Endothelial cell of umbilical vein (primary cell): ENCODE data around the gene MYH15. TPM values are rescaled to one million over a fixed set of nuclear protein-coding genes. Genes with fewer than 3 reads are reported as not detected.

ENCODE experiments used
- BruUV-seq: library from RNA; stranded (reverse); fragments of 400-500 nt; replicated peaks from 2 replicates; lab custom pipeline; 2021; lab: Mats Ljungman, UMichigan
- CTCF ChIA-PET: fragments of 300-600, 350-600 bp; sonication (Branson Sonifier 250); formaldehyde crosslinking; loops from one replicate; lab custom pipeline; 2021; ENCODE audit warnings: antibody characterized with exemption, inconsistent platforms; lab: Charles Lee
- POLR2A ChIA-PET: fragments of 300-600, 350-600 bp; sonication (Branson Sonifier 250); formaldehyde crosslinking; loops from one replicate; lab custom pipeline; 2021; ENCODE audit warnings: antibody characterized with exemption, inconsistent platforms; lab: Charles Lee
- DNase-seq: peaks from one replicate; pipeline ENCODE4 v3.0.0-alpha.2; 2011; ENCODE audit warnings: low read depth, low spot score
- FAIRE-seq: peaks from 2 replicates; lab custom pipeline; 2011; peaks lifted over from hg19 to GRCh38; lab: Jason Lieb, UNC
- H2AFZ ChIP-seq: 2 replicates; pipeline ENCODE4 v1.6.0; 2012; ENCODE audit warnings: low read depth, low read length, control low read depth, inconsistent platforms
- H3K27ac ChIP-seq: 2 replicates; pipeline ENCODE4 v1.5.1; 2011; ENCODE audit warnings: low read depth, mild to moderate bottlenecking, control low read depth, low read length, moderate library complexity; ENCODE audit not compliant: insufficient read depth
- H3K27me3 ChIP-seq, 2 experiments: 2 replicates each; pipeline versions ENCODE4 v1.6.0 to v1.6.1; 2011; ENCODE audit warnings: low read length in 2 of 2, mixed read lengths in 1 of 2; ENCODE audit not compliant: control insufficient read depth in 2 of 2, insufficient read depth in 2 of 2
- H3K36me3 ChIP-seq, 2 experiments: 2 replicates in 1 of 2; 3 replicates in 1 of 2; pipeline ENCODE4 v1.5.1; 2011; ENCODE audit warnings: low read length in 2 of 2, mild to moderate bottlenecking in 1 of 2, moderate library complexity in 1 of 2; ENCODE audit not compliant: control insufficient read depth in 2 of 2, insufficient read depth in 2 of 2; ENCODE audit errors: extremely low read depth in 1 of 2
- H3K4me1 ChIP-seq: 3 replicates; pipeline ENCODE4 v1.5.1; 2011; ENCODE audit warnings: mild to moderate bottlenecking, low read length; ENCODE audit not compliant: control insufficient read depth, insufficient read depth; ENCODE audit errors: extremely low read depth
- H3K4me2 ChIP-seq: 2 replicates; pipeline ENCODE4 v1.6.1; 2011; ENCODE audit warnings: low read length, control low read depth, mixed read lengths; ENCODE audit not compliant: insufficient read depth
- H3K4me3 ChIP-seq, 3 experiments: fragments of 200-600 bp in 1 of 3; sonication (generic), shearing (Covaris generic) in 1 of 3; replicated peaks in 1 of 3; 2 replicates each; pipeline ENCODE4 v1.5.1; 2011 to 2016; ENCODE audit warnings: control low read depth in 3 of 3, low read length in 3 of 3, mild to moderate bottlenecking in 2 of 3, inconsistent platforms in 1 of 3, low read depth in 1 of 3, moderate library complexity in 1 of 3; ENCODE audit not compliant: insufficient read depth in 1 of 3
- H3K79me2 ChIP-seq: 2 replicates; pipeline ENCODE4 v1.6.0; 2012; ENCODE audit warnings: low read length, inconsistent platforms; ENCODE audit not compliant: control insufficient read depth, insufficient read depth
- H3K9ac ChIP-seq: replicated peaks from 2 replicates; pipeline ENCODE3; 2011; ENCODE audit warnings: low read length, control low read depth; ENCODE audit not compliant: insufficient read depth; ENCODE audit errors: extremely low read depth
- H3K9me1 ChIP-seq: replicated peaks from 3 replicates; pipeline ENCODE4 v1.6.0; 2011; ENCODE audit warnings: mild to moderate bottlenecking, low read length; ENCODE audit not compliant: control insufficient read depth, insufficient read depth; ENCODE audit errors: extremely low read depth
- H3K9me3 ChIP-seq: replicated peaks from 2 replicates; pipeline ENCODE4 v1.5.1; 2012; ENCODE audit warnings: low read length, inconsistent platforms; ENCODE audit not compliant: control insufficient read depth, insufficient read depth
- H4K20me1 ChIP-seq: replicated peaks from 2 replicates; pipeline ENCODE3; 2011; ENCODE audit warnings: mild to moderate bottlenecking, low read length; ENCODE audit not compliant: control insufficient read depth, insufficient read depth; ENCODE audit errors: extremely low read depth
- CTCF ChIP-seq, 2 donors: IDR thresholded peaks; 1 replicate in 1 of 2; 2 replicates in 1 of 2; pipeline ENCODE4 v1.5.1; 2011; ENCODE audit warnings: low read length in 2 of 2, mild to moderate bottlenecking in 2 of 2, moderate library complexity in 2 of 2, control low read depth in 1 of 2, inconsistent platforms in 1 of 2, low read depth in 1 of 2; ENCODE audit not compliant: insufficient read depth in 1 of 2; ENCODE audit errors: extremely low read depth in 1 of 2
- EZH2 ChIP-seq: IDR thresholded peaks from 2 replicates; pipeline ENCODE4 v1.6.1; 2012; ENCODE audit warnings: borderline replicate concordance, low read depth, mild to moderate bottlenecking, moderate library complexity, low read length, inconsistent platforms; ENCODE audit not compliant: severe bottlenecking
- FOS ChIP-seq: IDR thresholded peaks from 2 replicates; pipeline ENCODE4 v1.6.1; 2011; ENCODE audit warnings: mild to moderate bottlenecking, low read length, moderate library complexity, borderline replicate concordance; ENCODE audit not compliant: insufficient read depth
- GATA2 ChIP-seq: IDR thresholded peaks from 2 replicates; pipeline ENCODE4 v1.7.0; 2011; ENCODE audit warnings: low read depth, mild to moderate bottlenecking, moderate library complexity, mixed read lengths, low read length; ENCODE audit not compliant: insufficient read length, insufficient read depth
- JUN ChIP-seq: IDR thresholded peaks from 2 replicates; pipeline ENCODE4 v1.6.1; 2011; ENCODE audit warnings: borderline replicate concordance, low read depth; ENCODE audit not compliant: insufficient read length, insufficient read depth
- MAX ChIP-seq: IDR thresholded peaks from 2 replicates; pipeline ENCODE4 v1.6.1; 2011; ENCODE audit not compliant: insufficient read depth, insufficient read length
- MYC ChIP-seq: IDR thresholded peaks from one replicate; pipeline ENCODE4 v1.6.1; 2011; ENCODE audit warnings: mild to moderate bottlenecking, low read depth, low read length
- POLR2A ChIP-seq: IDR thresholded peaks from 2 replicates; pipeline ENCODE4 v1.6.1; 2012; ENCODE audit warnings: low read depth, mild to moderate bottlenecking, control low read depth, low read length
- POLR2AphosphoS5 ChIP-seq: IDR thresholded peaks from 2 replicates; pipeline ENCODE4 v1.6.1; 2012; ENCODE audit warnings: low read depth, mild to moderate bottlenecking, control low read depth, low read length, moderate library complexity; ENCODE audit not compliant: insufficient read depth
- dilution Hi-C: fragments of 300-500 bp; cut with MboI; formaldehyde crosslinking; loops from one replicate; pipeline ENCODE4 v1.15.0; 2019; ENCODE audit warnings: low sequenced_read_pairs; ENCODE audit not compliant: extremely low pct_ligation_motif_present
- intact Hi-C: fragments of 100-400 bp; cut with micrococcal nuclease; formaldehyde crosslinking; loops from one replicate; pipeline ENCODE4 v1.10.0; 2022
- polyA plus RNA-seq, 4 experiments: library from polyadenylated mRNA; depleted of rRNA in 3 of 4; stranded (reverse) in 3 of 4; unstranded in 1 of 4; fragments of >200 nt; gene quantifications; 2 replicates each; pipeline versions ENCODE4 v1.2.1 to v1.2.3, GENCODE V29; 2011 to 2012; ENCODE audit warnings: missing spikeins in 1 of 4
- total RNA-seq: library from RNA; stranded (reverse); gene quantifications from 2 replicates; pipeline ENCODE4 v1.2.3, GENCODE V29; 2021

Gene MYH15
- total and polyA plus RNA-seq, 2 donors (not counting 3 experiments of a cell fraction or from before 2014, with no cell fraction given) = 0.27 TPM; not detected in 1

- no peak overlapping the region for H3K27ac ChIP-seq
- no peaks in the 10 kb centered on the region for H3K27me3 ChIP-seq
- no peak overlapping the region for H3K4me2 ChIP-seq
- FAIRE-seq = no peak
- no peak overlapping the region for H2AFZ ChIP-seq
- no peak for DNase-seq
- CTCF ChIA-PET = interaction anchor here (0.6 to 1.3 kb wide), 7 partner anchors 8 to 77 kb away, joined by 3 to 6 read pairs (median 4); no protein-coding TSS in a partner anchor
- TF ChIP-seq MAX (no peak), JUN (no peak), EZH2 (no peak), POLR2A (no peak), CTCF (IDR thresholded peaks at IDR 0.05; ENCODE audit: extremely low read depth in 1 of 2, insufficient read depth in 1 of 2, low read depth in 1 of 2, low read length in 2 of 2) (no peak), GATA2 (no peak), POLR2AphosphoS5 (no peak), FOS (no peak), MYC (no peak)
- BruUV-seq = no TSS peak
- no peaks in the 10 kb centered on the region for H3K36me3 ChIP-seq
- H3K9me3 ChIP-seq = no peaks in the 10 kb centered on the region
- no peak overlapping the region for H3K4me3 ChIP-seq
- H3K9ac ChIP-seq = no peak overlapping the region
- intact Hi-C loops (no loop called here), dilution Hi-C loops (no loop called here)
- H3K9me1 ChIP-seq = no peaks in the 10 kb centered on the region
- no peaks in the 10 kb centered on the region for H3K79me2 ChIP-seq
- POLR2A ChIA-PET = no interaction called here
- H4K20me1 ChIP-seq = no peaks in the 10 kb centered on the region
- no peaks in the 10 kb centered on the region for H3K4me1 ChIP-seq
These were observed 13.1 kb downstream of the MYH15 start for GRCh38 chr3:108497271-108497670.
